ENCODE measurements around the gene PTPN1.

DNA sequence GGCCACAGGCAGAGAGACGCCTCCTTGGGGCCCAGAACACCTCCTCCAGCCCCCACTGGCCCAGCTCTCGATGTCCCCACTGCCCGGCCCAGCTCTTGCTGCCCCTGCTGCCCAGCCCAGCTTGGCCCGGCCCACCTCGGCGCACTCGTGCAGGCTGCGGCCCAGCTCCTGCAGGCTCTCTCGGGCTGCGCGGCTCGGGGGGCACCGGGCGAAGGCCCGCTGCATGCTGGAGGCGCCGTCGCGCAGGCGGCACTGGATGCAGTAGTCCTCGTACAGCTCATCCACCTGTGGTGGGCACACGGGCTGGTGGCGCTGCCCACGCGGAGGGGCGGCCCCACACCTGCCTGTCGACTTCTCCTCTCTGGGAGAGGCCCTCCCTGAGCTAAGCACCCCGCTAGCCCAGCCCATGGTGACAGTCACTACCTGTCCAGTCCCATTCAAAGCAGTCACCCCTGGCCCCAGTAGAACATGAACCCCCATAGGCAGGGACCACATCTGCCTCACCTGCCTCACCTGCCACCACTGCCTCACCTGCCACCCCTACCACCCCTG lies 99.3 kb downstream of the PTPN1 start:
- TF ChIP-seq, protein P1, sequence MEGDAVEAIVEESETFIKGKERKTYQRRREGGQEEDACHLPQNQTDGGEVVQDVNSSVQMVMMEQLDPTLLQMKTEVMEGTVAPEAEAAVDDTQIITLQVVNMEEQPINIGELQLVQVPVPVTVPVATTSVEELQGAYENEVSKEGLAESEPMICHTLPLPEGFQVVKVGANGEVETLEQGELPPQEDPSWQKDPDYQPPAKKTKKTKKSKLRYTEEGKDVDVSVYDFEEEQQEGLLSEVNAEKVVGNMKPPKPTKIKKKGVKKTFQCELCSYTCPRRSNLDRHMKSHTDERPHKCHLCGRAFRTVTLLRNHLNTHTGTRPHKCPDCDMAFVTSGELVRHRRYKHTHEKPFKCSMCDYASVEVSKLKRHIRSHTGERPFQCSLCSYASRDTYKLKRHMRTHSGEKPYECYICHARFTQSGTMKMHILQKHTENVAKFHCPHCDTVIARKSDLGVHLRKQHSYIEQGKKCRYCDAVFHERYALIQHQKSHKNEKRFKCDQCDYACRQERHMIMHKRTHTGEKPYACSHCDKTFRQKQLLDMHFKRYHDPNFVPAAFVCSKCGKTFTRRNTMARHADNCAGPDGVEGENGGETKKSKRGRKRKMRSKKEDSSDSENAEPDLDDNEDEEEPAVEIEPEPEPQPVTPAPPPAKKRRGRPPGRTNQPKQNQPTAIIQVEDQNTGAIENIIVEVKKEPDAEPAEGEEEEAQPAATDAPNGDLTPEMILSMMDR (IDR thresholded peaks at IDR 0.05; ENCODE audit: low read depth, low read length, missing input control): no peak
- TF ChIP-seq, protein P2, sequence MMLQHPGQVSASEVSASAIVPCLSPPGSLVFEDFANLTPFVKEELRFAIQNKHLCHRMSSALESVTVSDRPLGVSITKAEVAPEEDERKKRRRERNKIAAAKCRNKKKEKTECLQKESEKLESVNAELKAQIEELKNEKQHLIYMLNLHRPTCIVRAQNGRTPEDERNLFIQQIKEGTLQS (IDR thresholded peaks at IDR 0.05): no peak
- TF ChIP-seq, protein P3, sequence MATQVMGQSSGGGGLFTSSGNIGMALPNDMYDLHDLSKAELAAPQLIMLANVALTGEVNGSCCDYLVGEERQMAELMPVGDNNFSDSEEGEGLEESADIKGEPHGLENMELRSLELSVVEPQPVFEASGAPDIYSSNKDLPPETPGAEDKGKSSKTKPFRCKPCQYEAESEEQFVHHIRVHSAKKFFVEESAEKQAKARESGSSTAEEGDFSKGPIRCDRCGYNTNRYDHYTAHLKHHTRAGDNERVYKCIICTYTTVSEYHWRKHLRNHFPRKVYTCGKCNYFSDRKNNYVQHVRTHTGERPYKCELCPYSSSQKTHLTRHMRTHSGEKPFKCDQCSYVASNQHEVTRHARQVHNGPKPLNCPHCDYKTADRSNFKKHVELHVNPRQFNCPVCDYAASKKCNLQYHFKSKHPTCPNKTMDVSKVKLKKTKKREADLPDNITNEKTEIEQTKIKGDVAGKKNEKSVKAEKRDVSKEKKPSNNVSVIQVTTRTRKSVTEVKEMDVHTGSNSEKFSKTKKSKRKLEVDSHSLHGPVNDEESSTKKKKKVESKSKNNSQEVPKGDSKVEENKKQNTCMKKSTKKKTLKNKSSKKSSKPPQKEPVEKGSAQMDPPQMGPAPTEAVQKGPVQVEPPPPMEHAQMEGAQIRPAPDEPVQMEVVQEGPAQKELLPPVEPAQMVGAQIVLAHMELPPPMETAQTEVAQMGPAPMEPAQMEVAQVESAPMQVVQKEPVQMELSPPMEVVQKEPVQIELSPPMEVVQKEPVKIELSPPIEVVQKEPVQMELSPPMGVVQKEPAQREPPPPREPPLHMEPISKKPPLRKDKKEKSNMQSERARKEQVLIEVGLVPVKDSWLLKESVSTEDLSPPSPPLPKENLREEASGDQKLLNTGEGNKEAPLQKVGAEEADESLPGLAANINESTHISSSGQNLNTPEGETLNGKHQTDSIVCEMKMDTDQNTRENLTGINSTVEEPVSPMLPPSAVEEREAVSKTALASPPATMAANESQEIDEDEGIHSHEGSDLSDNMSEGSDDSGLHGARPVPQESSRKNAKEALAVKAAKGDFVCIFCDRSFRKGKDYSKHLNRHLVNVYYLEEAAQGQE (IDR thresholded peaks at IDR 0.05): no peak
- TF ChIP-seq HNF4A (conservative IDR thresholded peaks at IDR 0.05): no peak
- TF ChIP-seq YY1 (IDR thresholded peaks at IDR 0.05): no peak
- no peak for TF ChIP-seq SP1 (IDR thresholded peaks at IDR 0.05)
- no peak for TF ChIP-seq GABPA (IDR thresholded peaks at IDR 0.05 in 1 of 2, conservative IDR thresholded peaks at IDR 0.05 in 1 of 2)
